Activated gamma-delta T cell treated with Interleukin-2 at 50 U/mL for 16 hours (primary cell): ENCODE measurements around the gene SPTB.

Experiments used
- DNase-seq: peaks from one replicate; pipeline ENCODE4 v3.0.0-alpha.2; 2020

The SPTB gene

DNA sequence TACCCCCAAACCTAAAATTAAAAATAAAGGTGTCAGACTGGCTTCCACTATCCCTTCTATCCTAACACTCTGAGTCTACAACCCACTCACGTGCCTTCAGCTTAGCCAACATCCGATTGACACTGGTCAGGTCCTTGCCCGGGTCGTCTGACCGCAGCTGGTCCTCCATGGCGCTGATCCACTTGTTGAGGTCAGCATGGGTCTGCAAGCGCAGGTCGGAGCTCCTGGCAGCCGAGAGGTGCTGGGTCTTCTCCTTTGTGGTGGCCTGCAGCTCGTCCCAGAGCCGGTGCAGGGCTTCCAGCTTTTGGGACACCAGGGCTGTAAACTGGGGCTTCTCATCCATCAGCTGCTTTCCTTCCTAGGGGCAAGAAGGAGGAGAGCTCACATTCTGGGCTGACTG lies 97.5 kb downstream of the SPTB start:
- DNase-seq: no peak

DNA sequence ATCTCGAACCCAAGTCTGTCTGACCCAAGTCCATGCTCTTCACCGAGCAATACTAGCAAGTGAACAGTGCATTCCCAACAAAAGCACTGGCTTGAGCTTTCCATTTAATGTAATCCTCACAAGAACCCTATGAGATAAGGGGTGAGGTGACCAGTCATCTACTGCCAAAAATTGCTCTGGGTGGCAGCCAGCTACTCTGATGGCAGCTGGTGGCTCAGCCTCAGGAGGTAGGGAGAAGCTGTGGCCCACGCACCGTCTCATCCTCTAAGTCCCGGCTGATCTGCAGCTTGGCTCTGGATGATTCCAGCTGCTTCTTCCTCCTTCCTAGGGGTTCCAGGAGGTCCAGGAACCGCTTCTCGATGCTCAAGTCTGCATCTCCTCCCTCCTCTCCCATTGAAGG lies 100.2 kb downstream of the SPTB start:
- no peak for DNase-seq

DNA sequence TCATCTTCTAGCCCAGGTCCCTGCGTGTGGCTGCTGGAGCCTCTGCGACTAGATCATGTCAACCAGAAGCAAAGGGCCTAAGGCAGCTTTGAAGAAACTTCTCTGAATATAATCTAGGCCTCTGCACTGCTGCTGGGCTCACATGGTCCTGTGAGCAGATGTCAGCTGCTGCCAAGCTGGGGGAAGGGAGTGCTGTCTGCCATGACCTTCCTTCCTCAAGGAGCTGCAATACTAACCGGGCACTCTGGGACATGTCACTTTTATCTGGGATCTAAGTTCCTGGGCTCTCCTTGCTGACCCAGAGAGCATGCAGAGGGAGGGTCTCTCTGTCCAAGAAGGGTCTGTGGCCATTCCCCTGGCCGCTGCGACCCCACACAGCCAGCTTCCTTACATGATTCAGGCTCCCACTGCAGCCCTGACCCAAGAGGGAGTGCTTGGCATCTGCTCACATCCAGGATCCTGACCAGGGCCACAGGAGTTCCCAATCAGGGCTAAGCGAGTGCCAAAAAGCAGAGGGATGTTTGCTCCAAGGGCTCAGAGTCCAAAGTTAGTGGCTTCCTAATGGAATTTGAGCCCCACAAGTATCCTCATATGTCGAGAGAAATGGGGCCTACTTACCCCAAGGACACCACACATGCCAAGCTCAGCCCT lies 101.5 kb downstream of the SPTB start:
- DNase-seq: no peak

DNA sequence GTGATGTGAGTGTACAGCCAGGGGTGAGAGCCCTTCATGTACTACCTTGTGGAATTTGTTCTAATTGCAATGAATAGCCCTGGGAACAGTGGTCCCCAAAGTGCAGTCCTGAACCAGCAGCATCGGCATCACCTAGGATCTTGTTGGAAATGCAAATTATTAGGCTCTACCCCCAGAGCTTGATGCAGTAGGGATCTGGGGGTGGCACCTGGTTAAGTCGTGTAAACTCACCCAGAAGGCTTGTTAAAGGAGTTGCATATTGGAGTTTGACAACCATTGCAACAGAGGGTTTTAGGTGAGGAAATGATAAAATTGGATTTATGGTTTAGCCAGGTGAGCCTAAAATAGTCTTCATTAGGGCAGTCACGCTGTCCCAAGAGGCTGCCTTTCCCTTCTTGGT lies 102.2 kb downstream of the SPTB start:
- DNase-seq: no peak

DNA sequence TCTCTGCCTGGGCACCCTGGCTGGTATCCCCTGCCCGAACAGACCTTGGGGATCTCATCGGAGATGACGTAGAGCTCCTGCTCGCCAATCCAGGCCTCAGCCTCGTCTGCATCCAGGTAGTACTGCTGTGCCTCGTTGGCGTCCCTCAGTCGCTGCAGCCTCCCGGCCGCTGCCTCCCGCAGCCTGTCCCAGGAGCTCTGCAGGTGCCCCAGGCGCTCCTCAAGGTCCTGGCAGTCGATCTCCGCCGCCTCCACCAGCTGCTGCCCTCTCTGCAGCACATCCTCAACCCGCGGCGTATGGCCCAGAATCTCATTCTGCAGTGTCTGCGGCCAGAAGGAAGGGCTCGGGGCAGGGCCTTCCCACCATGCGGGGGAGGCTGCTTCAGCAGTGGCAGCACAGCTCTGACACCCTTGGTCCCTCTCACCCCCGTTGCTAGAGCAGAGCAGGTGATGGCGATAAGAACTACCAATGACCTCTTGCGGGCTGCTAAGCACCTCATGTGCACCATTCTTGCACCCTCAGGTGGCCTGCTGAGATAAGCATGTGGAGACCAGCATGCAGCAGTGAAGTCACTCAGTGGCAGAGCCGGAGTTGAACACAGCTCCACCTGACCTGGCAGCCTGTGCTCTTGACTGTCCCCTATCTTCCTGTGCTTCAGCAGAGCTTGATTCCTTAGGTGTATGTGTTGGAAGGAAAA lies 104.5 kb downstream of the SPTB start:
- DNase-seq: no peak

DNA sequence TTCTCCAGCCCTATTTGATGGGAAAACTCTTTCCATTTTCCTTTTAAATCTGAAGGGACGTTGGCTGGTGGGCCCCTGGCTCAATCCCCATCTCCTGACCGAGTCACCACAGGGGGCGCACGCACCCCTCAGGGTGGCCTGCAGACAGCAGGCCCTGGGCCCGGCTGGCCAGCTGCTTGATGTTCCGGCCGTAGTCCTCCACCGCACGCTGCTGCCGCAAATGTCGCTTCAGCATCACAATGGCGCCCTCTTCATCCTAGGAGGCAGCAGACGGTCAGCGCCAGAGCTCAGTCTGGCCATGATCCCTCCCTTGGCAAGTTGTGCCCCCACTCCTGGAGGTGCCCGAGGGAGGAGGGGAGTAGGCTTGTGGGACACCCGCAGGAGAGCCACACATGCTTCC lies 105.4 kb downstream of the SPTB start:
- DNase-seq: no peak

DNA sequence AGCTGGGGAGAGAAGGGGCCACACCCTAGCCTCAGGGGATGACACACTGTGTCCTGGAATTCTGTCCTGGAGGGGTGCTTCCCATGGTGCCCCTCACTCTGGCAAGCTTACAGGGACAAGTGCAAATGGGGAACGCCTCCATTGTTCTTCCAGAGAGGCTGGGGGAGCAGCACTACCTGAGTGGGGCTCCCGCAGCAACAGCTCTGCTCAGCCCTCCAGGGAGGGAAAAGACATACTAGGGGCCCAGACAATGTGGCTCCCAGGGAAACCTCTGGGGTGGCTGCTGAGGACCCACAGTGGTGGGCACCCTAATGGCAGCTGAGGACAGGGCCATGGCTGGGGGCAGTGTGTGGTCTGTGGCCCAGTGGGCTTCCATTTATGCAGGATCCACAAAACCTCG lies 106.1 kb downstream of the SPTB start:
- no peak for DNase-seq

DNA sequence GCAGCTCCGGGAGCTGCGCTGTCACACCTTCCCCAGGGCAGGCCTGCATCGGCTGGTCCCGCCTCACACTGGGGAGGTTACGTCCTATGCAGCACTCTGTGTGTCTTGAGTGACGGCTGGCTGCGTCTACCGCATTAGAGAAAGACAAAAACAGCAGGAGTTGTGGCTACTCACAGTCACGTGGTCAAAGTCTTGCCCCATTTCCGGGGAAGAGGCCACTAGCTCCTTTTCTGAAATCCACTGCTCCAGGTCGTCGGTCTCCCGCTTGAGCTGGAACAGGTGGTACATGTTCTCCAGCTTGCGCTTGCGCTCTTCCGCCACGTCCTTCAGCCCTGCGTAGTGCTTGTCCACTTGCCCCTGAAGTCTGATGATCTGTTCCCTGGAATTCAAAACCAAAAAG lies 106.7 kb downstream of the SPTB start:
- no peak for DNase-seq

DNA sequence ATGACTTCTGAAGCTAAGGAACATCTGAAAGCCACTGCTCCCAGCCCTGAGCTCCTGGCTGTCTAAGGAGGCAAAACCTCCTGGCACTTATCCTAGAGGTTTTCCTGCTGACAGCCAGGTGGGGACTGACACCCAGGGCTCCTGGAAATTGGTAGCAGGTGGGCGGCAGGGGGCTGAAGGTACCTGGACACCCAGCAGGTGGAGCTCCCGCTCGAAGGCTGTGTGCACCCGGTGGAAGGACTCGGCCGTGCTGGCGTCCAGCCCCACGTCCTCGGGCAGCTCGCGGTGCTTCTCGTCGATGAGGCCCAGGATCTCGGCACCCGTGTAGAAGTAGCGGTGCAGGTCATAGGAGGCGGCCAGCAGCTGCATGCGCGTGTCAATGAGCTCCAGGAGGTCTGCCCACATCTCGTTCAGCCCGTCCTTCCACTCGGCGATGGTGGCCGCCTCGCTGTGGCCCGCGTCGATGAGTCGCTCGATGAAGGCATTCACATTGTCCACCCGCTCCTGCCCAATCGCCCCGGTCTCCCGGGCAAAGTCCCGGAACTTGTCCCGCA lies 107.2 kb downstream of the SPTB start:
- DNase-seq: no peak

DNA sequence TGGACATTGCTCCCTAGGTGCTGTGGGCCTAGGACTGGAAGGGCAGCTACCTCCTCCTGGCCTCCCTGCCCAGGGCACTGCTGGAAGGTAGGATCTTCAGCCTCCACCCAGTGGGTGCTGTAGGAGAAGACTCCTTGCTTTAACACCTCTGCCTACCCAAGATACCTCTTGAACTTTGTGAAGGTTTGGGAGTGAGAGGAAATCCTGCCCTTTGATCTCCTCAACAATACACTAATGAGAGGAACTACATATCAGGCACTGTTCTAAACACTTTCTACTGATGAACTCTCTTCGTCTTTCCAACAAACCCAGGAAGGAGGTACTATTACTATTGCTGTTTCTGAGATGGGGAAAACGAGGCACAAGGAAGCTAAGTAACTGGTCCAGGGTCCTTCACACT lies 108.5 kb downstream of the SPTB start:
- no peak for DNase-seq

DNA sequence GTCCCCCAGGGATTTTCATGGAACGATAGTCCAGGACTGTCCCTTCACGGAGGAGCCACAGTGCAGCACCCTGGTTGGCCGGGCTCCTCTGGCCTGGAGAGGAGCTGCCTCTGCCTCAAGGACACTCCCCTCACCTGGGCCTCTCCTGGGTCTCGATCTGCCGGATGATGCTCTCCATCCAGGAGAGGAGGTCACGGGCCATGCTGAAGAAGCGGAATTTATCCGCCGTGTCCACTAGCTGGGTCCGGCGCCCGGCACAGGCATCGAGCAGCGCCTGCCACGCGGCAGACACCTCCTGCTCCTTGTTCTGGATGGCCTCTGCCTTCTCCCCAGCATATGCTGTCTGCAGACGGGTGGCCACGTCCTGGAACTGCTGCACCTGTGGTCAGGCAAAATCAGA lies 109.0 kb downstream of the SPTB start:
- DNase-seq: no peak

DNA sequence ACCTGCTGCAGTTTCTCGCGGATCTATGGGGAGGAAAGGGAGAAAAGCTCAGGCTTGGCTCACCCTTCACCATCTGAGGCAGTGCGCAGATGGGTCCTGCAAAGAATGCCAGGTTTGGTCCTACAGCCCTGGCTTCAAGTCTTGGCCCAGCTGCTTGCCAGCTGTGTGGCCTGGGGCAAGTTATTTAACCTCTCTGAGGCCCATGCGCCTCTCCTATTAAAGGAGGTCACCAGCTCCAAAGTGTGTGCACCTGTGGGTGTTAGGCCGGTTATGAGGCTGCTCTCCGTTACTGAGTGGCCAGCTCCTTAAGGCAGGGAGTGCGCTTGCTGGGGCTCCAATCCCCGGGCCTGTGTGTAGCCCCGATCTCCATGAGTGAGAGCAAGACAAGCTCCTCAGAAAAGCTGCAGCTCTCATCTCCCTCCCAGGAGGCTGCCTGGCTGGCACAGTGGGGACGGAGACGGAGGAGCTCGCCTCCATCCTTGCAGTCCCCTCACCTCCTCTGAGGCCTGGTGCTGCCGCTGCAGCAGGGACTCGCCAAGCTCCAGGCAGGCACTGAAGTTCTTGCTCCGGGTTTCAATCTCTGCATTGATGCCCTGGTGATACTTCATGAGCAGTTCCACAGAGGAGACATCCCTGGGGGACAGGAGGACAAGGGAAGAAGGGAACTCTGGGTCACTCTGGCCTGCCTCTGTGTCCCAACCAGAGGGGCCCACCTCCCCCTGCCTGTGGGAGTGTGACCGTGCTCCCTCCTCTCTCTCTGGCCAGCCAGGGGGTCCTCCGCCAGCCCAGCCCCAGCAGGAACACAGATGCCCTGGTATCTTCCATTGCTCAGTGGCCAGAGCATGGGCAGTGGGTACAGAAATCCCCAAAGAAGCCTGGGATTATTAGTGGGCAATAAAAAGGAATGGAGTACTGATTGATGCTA lies 110.3 kb downstream of the SPTB start:
- DNase-seq: no peak

DNA sequence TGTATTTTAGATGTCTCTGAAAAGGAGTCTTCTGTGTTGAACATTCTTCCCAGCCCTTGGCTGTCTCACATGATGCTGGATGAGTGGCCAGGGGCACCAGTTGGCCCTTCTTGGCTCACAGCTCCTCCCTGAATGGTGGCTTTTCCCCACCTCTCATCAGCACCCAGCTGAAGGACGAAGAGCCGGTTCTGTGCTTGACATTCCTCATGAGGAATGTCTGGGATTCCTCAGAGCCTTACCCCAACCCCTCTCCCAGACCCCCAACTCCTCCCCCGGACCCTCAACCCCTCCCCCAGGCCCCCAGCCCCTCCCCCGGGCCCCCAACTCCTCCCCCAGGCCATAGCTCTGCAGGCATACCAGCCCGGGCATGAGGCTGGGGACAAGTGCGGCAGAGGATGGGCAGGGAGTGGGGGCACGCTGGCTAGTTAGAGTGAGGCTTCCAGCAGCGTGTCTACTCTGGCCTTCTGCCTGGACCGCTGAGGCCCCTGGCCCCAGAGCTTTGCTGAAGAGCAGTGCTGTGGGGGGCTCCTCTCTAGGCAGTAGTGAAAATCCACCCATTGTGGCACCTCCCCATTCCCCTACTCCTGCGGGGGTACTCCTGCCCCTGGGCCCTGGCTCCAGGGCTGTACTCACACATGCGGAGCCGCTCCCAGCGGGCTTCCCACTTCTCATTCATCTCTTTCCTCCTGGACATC lies 111.2 kb downstream of the SPTB start:
- DNase-seq: no peak

DNA sequence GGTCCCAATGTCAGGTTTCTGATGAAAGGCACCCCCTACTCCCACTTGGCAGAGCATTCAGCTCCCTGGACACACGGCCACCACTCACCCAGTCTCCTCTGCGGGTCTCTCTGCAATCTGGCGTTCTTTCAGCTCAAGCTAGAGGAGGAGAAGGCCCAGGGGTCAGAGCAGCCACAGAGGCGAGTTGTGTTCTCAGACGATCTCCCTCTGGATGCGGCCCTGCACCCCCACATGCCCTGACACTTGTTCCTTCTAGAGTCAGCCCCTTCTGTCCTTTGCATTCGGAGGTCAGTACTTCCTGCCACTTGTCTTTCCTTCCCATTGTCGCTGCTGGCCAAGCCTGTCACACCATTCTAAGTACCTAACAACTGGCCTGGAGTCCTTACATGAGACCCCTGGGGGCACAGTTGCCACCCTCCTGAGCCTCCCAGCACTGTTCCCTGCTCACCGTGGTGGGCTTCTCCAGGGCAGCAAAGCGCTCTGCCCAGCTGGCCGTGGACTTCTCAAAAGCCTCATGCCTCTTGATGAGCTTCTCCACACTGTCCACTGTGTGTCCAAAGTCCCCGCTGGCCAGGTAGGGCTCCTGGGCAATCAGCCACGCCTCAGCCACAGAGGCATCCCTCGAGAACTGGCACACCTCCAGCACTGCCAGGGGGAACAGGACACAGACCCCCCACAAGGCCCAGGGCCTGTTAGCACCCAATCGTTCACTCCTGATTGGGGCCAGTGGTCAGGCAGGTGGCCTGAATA lies 112.3 kb downstream of the SPTB start:
- DNase-seq: no peak

DNA sequence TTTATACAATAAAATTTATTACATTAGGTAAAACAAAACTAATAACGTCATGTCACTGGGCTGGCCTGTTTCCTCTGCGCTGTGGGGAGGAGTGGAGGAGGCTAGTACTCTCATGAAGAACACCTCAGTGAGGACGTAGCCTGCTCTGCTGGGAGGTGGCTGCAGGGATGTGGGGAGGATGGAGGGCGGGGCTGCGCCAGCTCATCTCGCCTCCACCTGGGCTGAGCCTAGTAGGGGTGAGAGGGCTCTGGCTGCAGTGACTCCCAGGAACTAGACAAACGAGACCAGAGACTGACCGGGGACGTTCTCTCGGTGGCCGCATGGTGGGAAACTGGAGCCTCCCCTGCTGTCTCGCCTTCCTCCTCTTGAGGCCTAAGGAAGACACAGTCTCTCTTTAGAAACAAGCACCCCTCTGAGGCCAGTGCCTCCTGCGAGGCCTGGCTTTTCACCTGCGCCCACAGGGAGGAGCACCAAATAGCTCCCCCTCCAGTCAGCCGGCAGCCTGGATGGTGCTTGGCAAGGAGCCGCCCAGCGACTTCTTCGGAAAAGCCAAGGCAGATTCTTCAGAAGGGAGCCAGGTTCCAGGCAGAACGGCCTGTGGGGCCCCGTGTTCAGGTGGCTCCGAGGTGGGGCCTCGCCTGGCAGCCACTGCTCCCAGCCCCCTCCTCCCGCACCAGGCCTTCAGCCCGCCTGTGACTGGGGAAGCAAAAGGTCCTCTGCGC lies 113.1 kb downstream of the SPTB start:
- no peak for DNase-seq

DNA sequence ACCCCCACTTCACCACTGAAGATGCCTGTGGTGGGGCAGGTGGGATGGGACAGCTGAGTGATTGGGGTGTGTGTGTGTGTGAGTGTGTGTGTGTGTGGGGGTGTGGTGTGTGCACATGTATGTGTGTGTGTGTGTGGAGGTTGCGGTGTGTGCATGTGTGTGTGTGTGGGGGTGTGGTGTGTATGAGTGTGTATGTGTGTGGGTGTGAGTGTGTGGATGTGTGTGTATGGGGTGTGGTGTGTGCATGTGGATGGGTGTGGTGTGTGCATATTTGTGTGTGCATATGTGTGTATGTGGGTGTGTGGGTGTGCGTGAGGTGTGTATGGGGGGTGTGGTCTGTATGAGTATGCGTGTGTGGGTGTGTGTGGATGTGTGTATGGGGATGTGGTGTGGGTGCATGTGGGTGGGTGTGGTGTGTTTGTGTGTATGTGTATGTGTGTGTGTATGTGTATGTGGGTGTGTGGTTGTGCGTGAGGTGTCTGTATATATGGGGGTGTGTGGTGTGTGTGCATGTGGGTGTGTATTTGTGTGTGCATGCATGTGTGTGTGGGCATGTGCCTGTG lies 113.9 kb downstream of the SPTB start:
- no peak for DNase-seq

DNA sequence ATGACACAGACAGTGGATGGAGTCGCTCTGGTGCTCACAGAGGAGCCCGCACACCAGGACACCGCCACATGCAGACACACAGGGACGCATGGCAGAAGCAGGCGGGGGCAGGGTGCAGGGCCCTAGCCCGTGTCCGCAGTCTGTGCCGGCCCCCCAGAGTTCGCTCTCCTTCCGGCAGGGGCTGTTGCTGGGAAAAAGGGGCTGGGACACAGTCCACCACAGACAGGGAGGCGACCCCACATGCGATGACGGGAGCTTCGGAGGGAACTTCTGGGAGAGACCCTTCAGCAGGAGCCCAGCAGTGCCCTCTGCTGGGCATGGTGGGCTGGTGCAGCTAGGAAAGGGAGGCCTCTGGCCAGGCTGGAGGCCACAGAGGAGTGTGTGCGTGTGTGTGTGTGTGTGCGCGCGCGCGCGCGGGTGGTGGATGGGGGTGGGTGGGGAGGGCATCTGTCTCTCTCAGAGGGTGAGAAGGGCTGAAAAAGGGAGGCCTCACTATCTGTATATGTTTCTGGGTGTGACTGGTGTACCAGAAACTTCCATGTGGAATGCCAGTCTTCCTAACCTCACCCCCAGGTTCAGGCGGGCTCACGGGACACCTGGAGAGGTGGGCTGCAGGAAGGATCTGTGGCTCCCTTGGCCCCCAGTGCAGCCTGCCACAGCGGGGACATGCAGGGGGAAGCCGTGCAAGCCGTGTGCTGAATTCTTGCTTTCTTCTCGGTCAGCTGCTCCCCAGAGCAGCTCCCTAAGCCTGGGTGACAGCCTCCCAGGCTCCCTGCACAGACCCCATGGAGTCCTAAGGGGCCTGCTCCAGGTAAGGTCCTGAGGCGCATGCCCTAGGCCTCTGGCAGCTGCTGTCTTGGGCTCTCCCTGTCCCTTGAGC lies 114.8 kb downstream of the SPTB start:
- DNase-seq: peak; percentile 59

DNA sequence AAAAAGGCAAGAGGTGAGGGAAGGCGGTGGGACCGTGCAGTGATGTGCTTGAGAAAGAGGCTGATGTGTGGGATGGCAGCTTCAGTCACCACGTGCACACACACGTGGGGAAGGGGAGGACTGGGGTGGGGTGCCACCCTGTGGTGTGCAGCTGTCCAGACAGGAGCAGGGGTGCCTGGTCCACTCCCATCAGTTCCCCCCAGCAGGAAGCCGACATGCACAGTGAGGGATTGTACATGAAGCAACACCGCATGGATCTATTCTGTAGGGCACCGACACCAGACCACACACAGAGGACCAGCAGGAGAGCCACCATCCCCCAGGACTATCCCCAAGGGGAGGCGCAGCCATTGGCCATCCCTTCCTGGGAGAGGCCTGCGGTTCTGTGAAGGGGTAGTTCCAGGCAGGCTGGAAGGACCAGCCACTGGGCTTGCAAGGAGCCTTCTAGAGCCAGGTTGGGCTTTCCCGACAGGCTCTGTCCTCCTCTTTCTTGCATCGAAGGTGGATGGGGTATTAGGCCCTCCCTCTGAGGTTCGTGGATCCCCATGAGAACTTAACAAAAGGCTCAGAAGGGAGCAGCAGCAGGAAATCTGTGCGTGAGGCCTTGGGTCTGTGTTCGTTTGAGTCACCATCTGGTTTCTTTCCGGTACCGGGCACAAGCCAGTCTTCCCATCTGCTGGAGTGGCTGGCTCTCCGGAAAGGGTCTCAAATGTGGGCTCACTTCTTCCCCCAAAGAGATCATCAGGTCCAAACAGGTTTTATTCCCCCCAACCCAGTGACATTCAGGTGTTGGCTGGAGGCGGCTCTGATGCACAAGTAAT lies 115.7 kb downstream of the SPTB start:
- DNase-seq: no peak
